Suprapubic skin (tissue), 4 donors: ENCODE results near the gene PCK2.

ENCODE experiments used
- EP300 ChIP-seq: sonication (generic); formaldehyde crosslinking; IDR thresholded peaks from one replicate; pipeline ENCODE4 v1.6.1; 2017; ENCODE audit warnings: antibody characterized with exemption
- POLR2A ChIP-seq, 2 donors: fragments of 450-650 bp; IDR thresholded peaks; one replicate each; pipeline ENCODE4 v1.6.1; 2017; ENCODE audit warnings: antibody characterized with exemption in 2 of 2, mild to moderate bottlenecking in 2 of 2, moderate library complexity in 2 of 2
- POLR2AphosphoS5 ChIP-seq, 3 donors: sonication (generic); formaldehyde crosslinking; IDR thresholded peaks; one replicate each; pipeline ENCODE4 v1.6.1; 2017; ENCODE audit warnings: antibody characterized with exemption in 3 of 3
- TF ChIP-seq, protein P1 (sequence below), 2 donors: fragments of 200-600 bp in 1 of 2; fragments of 450-650 bp in 1 of 2; sonication (generic) in 1 of 2; IDR thresholded peaks; one replicate each; pipeline ENCODE4 v1.5.1; 2016 to 2019; ENCODE audit warnings: antibody characterized with exemption in 2 of 2, mild to moderate bottlenecking in 1 of 2, moderate library complexity in 1 of 2

DNA sequence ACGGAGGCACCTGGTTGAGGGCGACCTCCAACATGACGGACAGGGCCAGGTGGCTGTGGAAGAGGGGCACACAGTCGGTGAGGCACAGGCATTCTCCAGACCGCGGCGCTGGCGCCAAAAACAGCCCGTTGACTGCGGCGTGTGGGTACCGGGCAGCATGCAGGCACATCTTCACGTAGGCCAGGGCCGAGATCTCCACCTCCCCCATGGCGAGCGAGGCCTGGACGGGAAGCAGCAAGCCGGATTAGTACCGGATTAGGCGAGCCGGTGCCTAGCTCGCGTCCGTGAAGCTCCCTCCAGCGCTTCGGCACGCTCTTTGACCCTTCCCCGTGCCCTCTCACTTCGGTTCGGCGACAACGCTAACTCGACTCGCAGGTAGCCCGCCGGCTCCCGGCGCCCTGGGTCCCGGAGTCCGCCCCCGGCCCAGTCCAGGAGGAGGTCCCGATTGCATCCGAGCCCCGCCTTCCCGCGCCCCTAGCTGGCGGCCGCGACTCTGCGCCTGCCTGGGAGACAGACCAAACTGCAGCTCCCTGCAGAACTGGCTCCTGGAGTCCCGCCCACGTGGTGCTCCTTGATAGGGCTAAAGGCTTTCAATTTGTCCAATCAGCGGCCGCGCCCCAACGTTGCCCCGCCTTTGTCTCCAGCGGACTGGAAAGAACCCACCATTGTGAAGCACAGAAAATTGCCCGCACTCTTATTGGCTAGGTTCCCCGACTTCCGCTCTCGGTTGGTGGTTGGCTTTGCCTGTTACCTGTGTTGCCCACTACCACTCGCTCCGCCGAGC, 47.2 kb downstream of the PCK2 start, which contains the start of gene EMC9:
- TF ChIP-seq, protein P1, sequence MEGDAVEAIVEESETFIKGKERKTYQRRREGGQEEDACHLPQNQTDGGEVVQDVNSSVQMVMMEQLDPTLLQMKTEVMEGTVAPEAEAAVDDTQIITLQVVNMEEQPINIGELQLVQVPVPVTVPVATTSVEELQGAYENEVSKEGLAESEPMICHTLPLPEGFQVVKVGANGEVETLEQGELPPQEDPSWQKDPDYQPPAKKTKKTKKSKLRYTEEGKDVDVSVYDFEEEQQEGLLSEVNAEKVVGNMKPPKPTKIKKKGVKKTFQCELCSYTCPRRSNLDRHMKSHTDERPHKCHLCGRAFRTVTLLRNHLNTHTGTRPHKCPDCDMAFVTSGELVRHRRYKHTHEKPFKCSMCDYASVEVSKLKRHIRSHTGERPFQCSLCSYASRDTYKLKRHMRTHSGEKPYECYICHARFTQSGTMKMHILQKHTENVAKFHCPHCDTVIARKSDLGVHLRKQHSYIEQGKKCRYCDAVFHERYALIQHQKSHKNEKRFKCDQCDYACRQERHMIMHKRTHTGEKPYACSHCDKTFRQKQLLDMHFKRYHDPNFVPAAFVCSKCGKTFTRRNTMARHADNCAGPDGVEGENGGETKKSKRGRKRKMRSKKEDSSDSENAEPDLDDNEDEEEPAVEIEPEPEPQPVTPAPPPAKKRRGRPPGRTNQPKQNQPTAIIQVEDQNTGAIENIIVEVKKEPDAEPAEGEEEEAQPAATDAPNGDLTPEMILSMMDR (IDR thresholded peaks at IDR 0.05), result peak; percentile 54 to 78
- TF ChIP-seq POLR2AphosphoS5 (IDR thresholded peaks at IDR 0.05) (peak in 2 of 3 donors; percentile 9 to 45), POLR2A (IDR thresholded peaks at IDR 0.05) (no peak), EP300 (no peak)
